RWPE2 (cell line): ENCODE data around the gene PEX5L.

Experiments used
- ATAC-seq: fragments of 200-7000 bp; cut with Tn5 transposase; 3 replicates; pipeline ENCODE4 v1.9.1; 2021; ENCODE audit warnings: low read depth
- DNase-seq: peaks from one replicate; pipeline ENCODE4 v3.0.0-alpha.2; 2020; ENCODE audit warnings: low spot score
- H3K27ac ChIP-seq: fragments of 450-650 bp; 2 replicates; pipeline ENCODE4 v1.5.1; 2017; ENCODE audit warnings: mild to moderate bottlenecking; ENCODE audit not compliant: poor library complexity, severe bottlenecking
- H3K27me3 ChIP-seq: fragments of 250-450 bp; sonication (Bioruptor Pico); 2 replicates; pipeline ENCODE4 v1.5.1; 2021; ENCODE audit warnings: mild to moderate bottlenecking, moderate library complexity; ENCODE audit not compliant: insufficient read depth, poor library complexity, severe bottlenecking
- H3K36me3 ChIP-seq: fragments of 250-450 bp; sonication (Bioruptor Pico); 2 replicates; pipeline ENCODE4 v1.5.1; 2020; ENCODE audit warnings: low read depth, mild to moderate bottlenecking, moderate library complexity
- H3K4me1 ChIP-seq: fragments of 250-450 bp; sonication (Bioruptor Pico); 2 replicates; pipeline ENCODE4 v1.5.1; 2021; ENCODE audit warnings: mild to moderate bottlenecking, moderate library complexity; ENCODE audit not compliant: insufficient read depth, poor library complexity, severe bottlenecking
- H3K4me3 ChIP-seq: fragments of 250-450 bp; sonication (Bioruptor Pico); 2 replicates; pipeline ENCODE4 v1.5.1; 2021; ENCODE audit warnings: mild to moderate bottlenecking, moderate library complexity; ENCODE audit not compliant: severe bottlenecking
- H3K9me3 ChIP-seq: fragments of 250-450 bp; sonication (Bioruptor Pico); 2 replicates; pipeline ENCODE4 v1.5.1; 2021; ENCODE audit warnings: mild to moderate bottlenecking, moderate library complexity; ENCODE audit not compliant: severe bottlenecking
- CTCF ChIP-seq: fragments of 450-650 bp; IDR thresholded peaks from one replicate; pipeline ENCODE4 v1.5.1; 2017; ENCODE audit warnings: mild to moderate bottlenecking, moderate library complexity; ENCODE audit not compliant: poor library complexity, severe bottlenecking

Gene PEX5L

GRCh38 chr3:180073561-180073960, 36.8 kb upstream of the PEX5L start:
- Histone ChIP-seq H3K36me3 (no peaks in the 10 kb centered on the region), H3K4me3 (no peak overlapping the region), H3K27me3 (no peaks in the 10 kb centered on the region), H3K27ac (no peak overlapping the region), H3K9me3 (no peaks in the 10 kb centered on the region), H3K4me1 (no peaks in the 10 kb centered on the region)
- no peak for DNase-seq
- TF ChIP-seq CTCF = no peak
- no peak for ATAC-seq

- H3K9me3 ChIP-seq = no peaks in the 10 kb centered on the region
- no peaks in the 10 kb centered on the region for H3K4me1 ChIP-seq
- no peaks in the 10 kb centered on the region for H3K36me3 ChIP-seq
- no peak for TF ChIP-seq CTCF
- H3K4me3 ChIP-seq = no peak overlapping the region
- H3K27ac ChIP-seq = no peak overlapping the region
- DNase-seq (no peak), ATAC-seq (no peak)
- H3K27me3 ChIP-seq = no peaks in the 10 kb centered on the region
Observed at GRCh38 chr3:180072786-180073185, 36.0 kb upstream of the PEX5L start.

GRCh38 chr3:180070925-180071324, 34.2 kb upstream of the PEX5L start:
- H3K4me3 ChIP-seq = no peak overlapping the region
- no peak for TF ChIP-seq CTCF
- H3K36me3 ChIP-seq = no peaks in the 10 kb centered on the region
- DNase-seq (no peak), ATAC-seq (no peak)
- H3K27ac ChIP-seq = no peak overlapping the region
- H3K4me1 ChIP-seq = no peaks in the 10 kb centered on the region
- no peaks in the 10 kb centered on the region for H3K27me3 ChIP-seq
- no peaks in the 10 kb centered on the region for H3K9me3 ChIP-seq

GRCh38 chr3:180068023-180068422, 31.3 kb upstream of the PEX5L start:
- no peak for DNase-seq
- Histone ChIP-seq H3K36me3 (no peaks in the 10 kb centered on the region), H3K9me3 (no peaks in the 10 kb centered on the region), H3K27me3 (no peaks in the 10 kb centered on the region), H3K27ac (no peak overlapping the region), H3K4me1 (no peaks in the 10 kb centered on the region), H3K4me3 (no peak overlapping the region)
- no peak for TF ChIP-seq CTCF
- ATAC-seq = no peak

GRCh38 chr3:180066598-180066997, 29.9 kb upstream of the PEX5L start:
- ATAC-seq (no peak), DNase-seq (no peak)
- Histone ChIP-seq H3K4me1 (no peaks in the 10 kb centered on the region), H3K36me3 (no peaks in the 10 kb centered on the region), H3K27ac (no peak overlapping the region), H3K9me3 (no peaks in the 10 kb centered on the region), H3K27me3 (no peaks in the 10 kb centered on the region), H3K4me3 (no peak overlapping the region)
- TF ChIP-seq CTCF = no peak
